Gastrocnemius medialis (tissue), 4 donors: ENCODE data around the gene STAM. TPM values are rescaled to one million over a fixed set of nuclear protein-coding genes. Genes with fewer than 3 reads are reported as not detected.
A peak's percentile ranks its signal among the peaks of the same experiment; 100 is the strongest.

ENCODE experiments used
- ATAC-seq, 2 donors: fragments of 150-250 bp; one replicate each; pipeline ENCODE4 v1.9.1; 2016
- DNase-seq, 2 donors: peaks; one replicate each; pipeline ENCODE4 v3.0.0-alpha.2; 2019
- H3K27ac ChIP-seq, 4 donors: fragments of 200-600 bp; sonication (generic); 1 replicate in 1 of 4; 2 replicates in 3 of 4; pipeline ENCODE4 v1.5.1; 2016 to 2018; ENCODE audit warnings: mild to moderate bottlenecking in 2 of 4, moderate library complexity in 1 of 4
- H3K27me3 ChIP-seq, 3 donors: fragments of 200-600 bp; sonication (generic) in 2 of 3; 1 replicate in 1 of 3; 2 replicates in 2 of 3; pipeline versions ENCODE4 v1.5.1 to v1.6.0; 2016 to 2019; ENCODE audit warnings: mild to moderate bottlenecking in 1 of 3, moderate library complexity in 1 of 3
- H3K36me3 ChIP-seq, 2 donors: fragments of 200-600 bp; sonication (generic) in 1 of 2; one replicate each; pipeline ENCODE4 v1.5.1; 2017 to 2018
- H3K4me1 ChIP-seq, 2 donors: fragments of 200-600 bp; sonication (generic) in 1 of 2; one replicate each; pipeline ENCODE4 v1.5.1; 2016 to 2017; ENCODE audit warnings: mild to moderate bottlenecking in 2 of 2
- H3K4me3 ChIP-seq, 4 donors: fragments of 200-600 bp; sonication (generic) in 3 of 4; 1 replicate in 1 of 4; 2 replicates in 3 of 4; pipeline ENCODE4 v1.5.1; 2016 to 2019; ENCODE audit warnings: mild to moderate bottlenecking in 2 of 4
- H3K9me3 ChIP-seq, 3 donors: fragments of 200-600 bp; sonication (generic) in 2 of 3; 1 replicate in 1 of 3; 2 replicates in 2 of 3; pipeline ENCODE4 v1.5.1; 2016 to 2019
- POLR2A ChIP-seq, 2 donors: fragments of 450-650 bp; IDR thresholded peaks; one replicate each; pipeline ENCODE4 v1.6.1; 2017; ENCODE audit warnings: antibody characterized with exemption in 2 of 2, mild to moderate bottlenecking in 2 of 2, moderate library complexity in 2 of 2
- in situ Hi-C, 4 donors: fragments of 200-750 bp; cut with MboI; loops; one replicate each; pipeline versions ENCODE4 v1.15.0 to v1.8.0; 2017; ENCODE audit warnings: low sequenced_read_pairs in 4 of 4
- intact Hi-C: fragments of 100-400 bp; cut with DNase I; formaldehyde crosslinking; loops from one replicate; pipeline ENCODE4 v1.15.1; 2023; ENCODE audit warnings: low total_unique reads
- total RNA-seq, 4 donors: library from RNA; depleted of rRNA; stranded (reverse); fragments of >200 nt; gene quantifications; one replicate each; pipeline versions ENCODE4 v1.1.0 to v1.2.3, GENCODE V29; 2016
- TF ChIP-seq, protein P1 (sequence below), 5 experiments: fragments of 450-650 bp in 3 of 5; fragments of 200-600 bp in 2 of 5; sonication (generic) in 2 of 5; IDR thresholded peaks in 4 of 5; conservative IDR thresholded peaks in 1 of 5; 1 replicate in 4 of 5; 2 replicates in 1 of 5; pipeline ENCODE4 v1.5.1; 2016 to 2019; ENCODE audit warnings: antibody characterized with exemption in 5 of 5, mild to moderate bottlenecking in 3 of 5, moderate library complexity in 3 of 5

STAM gene
- total RNA-seq, 4 donors from 2014 or later: 28.6 to 52.0 (median 35.2) TPM

DNA sequence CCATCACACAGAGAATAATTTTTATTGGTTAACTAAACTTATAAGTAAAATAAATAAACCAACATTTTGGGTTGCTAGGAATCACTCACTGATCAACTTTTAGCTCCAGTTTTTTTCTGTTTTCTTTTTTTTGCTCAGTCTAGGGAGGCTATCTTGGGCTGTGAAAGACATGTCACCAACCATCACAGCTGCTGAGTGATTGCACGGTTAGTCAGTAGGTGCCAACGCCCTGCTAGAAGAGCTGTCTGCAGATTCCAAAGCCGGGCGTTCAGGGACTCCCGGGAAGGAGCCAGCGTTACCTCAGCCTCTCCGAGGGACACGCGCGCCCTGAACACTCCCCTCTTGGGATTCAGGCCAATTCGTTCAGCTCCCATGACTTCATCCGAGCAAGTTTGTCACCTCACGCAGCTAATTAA, 604 bp upstream of the STAM start:
- Histone ChIP-seq H3K27me3 (no peaks in the 10 kb centered on the region), H3K9me3 (no peaks in the 10 kb centered on the region), H3K27ac (peak overlapping the region; percentile 83 to 99 (median 97)), H3K4me3 (peak overlapping the region; percentile 72 to 97 (median 93)), H3K36me3 (no peaks in the 10 kb centered on the region), H3K4me1 (peaks cover 38 to 40% of the 10 kb centered on the region in 2 donors)
- TF ChIP-seq POLR2A (IDR thresholded peaks at IDR 0.05): no peak
- TF ChIP-seq, protein P1, sequence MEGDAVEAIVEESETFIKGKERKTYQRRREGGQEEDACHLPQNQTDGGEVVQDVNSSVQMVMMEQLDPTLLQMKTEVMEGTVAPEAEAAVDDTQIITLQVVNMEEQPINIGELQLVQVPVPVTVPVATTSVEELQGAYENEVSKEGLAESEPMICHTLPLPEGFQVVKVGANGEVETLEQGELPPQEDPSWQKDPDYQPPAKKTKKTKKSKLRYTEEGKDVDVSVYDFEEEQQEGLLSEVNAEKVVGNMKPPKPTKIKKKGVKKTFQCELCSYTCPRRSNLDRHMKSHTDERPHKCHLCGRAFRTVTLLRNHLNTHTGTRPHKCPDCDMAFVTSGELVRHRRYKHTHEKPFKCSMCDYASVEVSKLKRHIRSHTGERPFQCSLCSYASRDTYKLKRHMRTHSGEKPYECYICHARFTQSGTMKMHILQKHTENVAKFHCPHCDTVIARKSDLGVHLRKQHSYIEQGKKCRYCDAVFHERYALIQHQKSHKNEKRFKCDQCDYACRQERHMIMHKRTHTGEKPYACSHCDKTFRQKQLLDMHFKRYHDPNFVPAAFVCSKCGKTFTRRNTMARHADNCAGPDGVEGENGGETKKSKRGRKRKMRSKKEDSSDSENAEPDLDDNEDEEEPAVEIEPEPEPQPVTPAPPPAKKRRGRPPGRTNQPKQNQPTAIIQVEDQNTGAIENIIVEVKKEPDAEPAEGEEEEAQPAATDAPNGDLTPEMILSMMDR (IDR thresholded peaks at IDR 0.05 in 4 of 5, conservative IDR thresholded peaks at IDR 0.05 in 1 of 5): no peak
- intact Hi-C loops: loop anchor here (1.0 kb wide), 1 partner anchor 26 kb away; the partner anchor contains the start of gene HACD1
- peak; percentile 83 to 95 for DNase-seq
- in situ Hi-C loops: no loop called here
- peak; percentile 86 to 88 for ATAC-seq

DNA sequence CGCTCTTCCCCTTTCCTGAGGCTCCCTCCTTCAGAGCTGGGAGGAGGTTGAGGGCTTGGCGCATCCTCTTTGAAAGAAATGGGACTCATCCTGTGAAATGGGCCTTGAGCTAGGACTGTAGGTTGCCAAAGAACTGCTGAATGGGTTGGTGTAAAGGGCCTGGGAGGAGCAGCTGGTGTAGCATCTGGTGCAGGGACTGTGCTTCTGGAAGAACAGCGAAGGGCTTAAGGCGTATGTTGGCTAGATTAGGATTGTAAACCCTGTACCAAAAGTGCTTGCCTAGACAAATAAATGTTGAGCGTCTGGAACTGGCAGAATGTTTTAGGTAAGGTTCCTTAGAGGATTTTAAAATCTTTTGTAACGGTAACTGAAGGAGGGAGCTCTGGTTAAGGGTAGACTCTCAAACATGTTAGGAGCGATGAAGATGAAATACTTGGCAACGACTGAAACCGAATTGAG, 563 bp downstream of the STAM start:
- H3K36me3 ChIP-seq: no peaks in the 10 kb centered on the region
- peak in 1 of 2 donors; percentile 31 for DNase-seq
- H3K27me3 ChIP-seq: no peaks in the 10 kb centered on the region
- intact Hi-C loops: loop anchor here (2.0 kb wide), 1 partner anchor 28 kb away; no protein-coding TSS in a partner anchor
- peak overlapping the region; percentile 72 to 97 (median 93) for H3K4me3 ChIP-seq
- peak overlapping the region; percentile 83 to 99 (median 97) for H3K27ac ChIP-seq
- H3K9me3 ChIP-seq: no peaks in the 10 kb centered on the region
- in situ Hi-C loops: no loop called here
- peaks cover 42 to 45% of the 10 kb centered on the region in 2 donors for H3K4me1 ChIP-seq
- no peak for TF ChIP-seq POLR2A (IDR thresholded peaks at IDR 0.05)
- TF ChIP-seq, protein P1 (IDR thresholded peaks at IDR 0.05 in 4 of 5, conservative IDR thresholded peaks at IDR 0.05 in 1 of 5): no peak
- peak; percentile 26 to 33 for ATAC-seq

DNA sequence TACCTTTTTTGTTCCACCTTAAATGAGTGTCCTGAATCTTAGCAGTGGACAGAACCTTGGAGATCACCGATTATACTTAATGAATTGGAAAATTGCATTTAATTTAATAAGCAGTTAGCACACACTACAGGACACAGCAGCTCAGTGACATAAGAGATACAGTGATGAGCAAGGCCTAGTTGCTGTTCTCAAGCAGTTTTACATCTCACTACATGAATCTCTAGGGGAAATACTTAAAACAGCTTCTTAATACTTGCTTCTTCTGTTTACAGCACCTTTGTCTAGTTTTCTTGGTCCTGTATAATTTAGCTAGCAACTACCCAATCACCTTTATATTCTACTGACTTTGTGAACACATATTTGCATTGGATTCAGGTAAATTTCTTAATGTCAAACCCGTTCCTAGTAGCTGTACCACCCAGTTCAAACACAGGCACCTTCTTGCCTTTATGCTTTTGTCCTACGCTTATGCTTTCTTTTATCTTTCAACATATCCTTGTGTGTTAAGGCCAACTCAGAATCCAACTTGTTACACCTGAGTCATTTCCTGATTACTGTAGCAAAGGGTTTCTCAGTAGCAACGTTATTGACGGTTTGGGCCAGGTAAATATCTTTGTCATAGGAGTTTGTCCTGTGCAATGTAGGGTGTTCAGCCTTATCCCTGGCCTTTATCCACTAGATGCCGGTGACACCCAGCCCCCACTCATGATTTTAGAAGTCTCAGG, 1.8 kb downstream of the STAM start:
- no peaks in the 10 kb centered on the region for H3K9me3 ChIP-seq
- intact Hi-C loops (loop anchor here (2.0 kb wide), 1 partner anchor 27 kb away; no protein-coding TSS in a partner anchor), in situ Hi-C loops (no loop called here)
- H3K4me3 ChIP-seq: peak overlapping the region in 3 of 4 donors; percentile 72 to 97 (median 93)
- ATAC-seq (no peak), DNase-seq (no peak)
- H3K36me3 ChIP-seq: no peaks in the 10 kb centered on the region
- H3K27ac ChIP-seq: peak overlapping the region; percentile 83 to 99 (median 97)
- no peak for TF ChIP-seq POLR2A (IDR thresholded peaks at IDR 0.05)
- TF ChIP-seq, protein P1 (IDR thresholded peaks at IDR 0.05 in 4 of 5, conservative IDR thresholded peaks at IDR 0.05 in 1 of 5): no peak
- H3K4me1 ChIP-seq: peaks cover 52 to 58% of the 10 kb centered on the region in 2 donors
- H3K27me3 ChIP-seq: no peaks in the 10 kb centered on the region

DNA sequence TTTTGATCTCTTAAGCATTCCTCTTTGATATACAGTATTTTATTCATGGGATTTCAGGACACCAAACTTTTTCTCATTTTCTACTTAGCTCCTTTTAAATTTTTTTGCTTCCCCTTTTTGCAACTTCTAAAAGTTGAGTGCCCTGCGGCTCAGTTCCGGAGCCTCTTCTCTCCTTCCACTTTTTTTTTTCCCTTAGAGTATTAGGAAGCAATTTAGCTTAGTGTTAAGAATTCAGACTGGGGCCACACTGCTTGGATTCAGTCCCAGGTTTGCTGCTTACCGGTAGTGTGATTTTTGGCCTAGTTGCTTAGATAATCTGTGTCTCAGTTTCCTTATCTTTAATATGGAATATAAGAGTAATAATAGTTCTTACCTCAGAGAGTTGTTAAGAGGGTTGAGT, 3.4 kb downstream of the STAM start:
- Histone ChIP-seq H3K4me1 (peaks cover 63 to 72% of the 10 kb centered on the region in 2 donors), H3K36me3 (no peaks in the 10 kb centered on the region), H3K9me3 (no peaks in the 10 kb centered on the region), H3K27me3 (no peaks in the 10 kb centered on the region), H3K4me3 (peak overlapping the region in 1 of 4 donors; percentile 93), H3K27ac (peak overlapping the region in 2 of 4 donors; percentile 3 to 96)
- no peak for TF ChIP-seq POLR2A (IDR thresholded peaks at IDR 0.05)
- TF ChIP-seq, protein P1 (IDR thresholded peaks at IDR 0.05 in 4 of 5, conservative IDR thresholded peaks at IDR 0.05 in 1 of 5): no peak
- DNase-seq: no peak
- ATAC-seq: no peak
- in situ Hi-C loops: no loop called here
- intact Hi-C loops: no loop called here
